ENCODE data around the gene NR1I2.

NR1I2 gene

DNA sequence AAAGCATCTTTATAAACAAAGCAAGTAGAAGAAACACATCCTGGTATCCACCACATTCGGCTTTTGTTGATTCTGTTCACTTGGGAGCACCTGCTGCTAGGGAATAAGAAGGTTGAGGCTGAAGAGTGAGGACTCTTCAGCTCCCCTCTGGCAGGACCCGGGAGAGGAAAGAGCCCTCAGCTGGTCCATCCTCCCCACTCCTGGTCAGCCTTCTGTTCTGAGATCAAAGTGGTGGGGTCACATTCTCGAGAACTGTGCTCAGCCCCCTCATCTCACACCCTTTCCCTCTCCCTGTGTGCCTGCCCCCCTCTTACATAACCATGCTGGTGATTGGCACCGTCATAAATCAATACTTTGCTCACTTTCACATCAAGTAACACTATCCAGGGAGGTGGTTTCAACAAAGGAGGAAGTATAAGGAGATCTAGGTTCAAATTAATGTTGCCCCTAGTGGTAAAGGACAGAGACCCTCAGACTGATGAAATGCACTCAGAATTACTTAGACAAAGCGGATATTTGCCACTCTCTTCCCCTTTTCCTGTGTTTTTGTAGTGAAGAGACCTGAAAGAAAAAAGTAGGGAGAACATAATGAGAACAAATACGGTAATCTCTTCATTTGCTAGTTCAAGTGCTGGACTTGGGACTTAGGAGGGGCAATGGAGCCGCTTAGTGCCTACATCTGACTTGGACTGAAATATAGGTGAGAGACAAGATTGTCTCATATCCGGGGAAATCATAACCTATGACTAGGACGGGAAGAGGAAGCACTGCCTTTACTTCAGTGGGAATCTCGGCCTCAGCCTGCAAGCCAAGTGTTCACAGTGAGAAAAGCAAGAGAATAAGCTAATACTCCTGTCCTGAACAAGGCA, at the start of gene NR1I2:
Gene NR1I2, plus strand, starts transcription at position 772 of the 869 bp plus-strand sequence.
- no peak for DNase-seq

DNA sequence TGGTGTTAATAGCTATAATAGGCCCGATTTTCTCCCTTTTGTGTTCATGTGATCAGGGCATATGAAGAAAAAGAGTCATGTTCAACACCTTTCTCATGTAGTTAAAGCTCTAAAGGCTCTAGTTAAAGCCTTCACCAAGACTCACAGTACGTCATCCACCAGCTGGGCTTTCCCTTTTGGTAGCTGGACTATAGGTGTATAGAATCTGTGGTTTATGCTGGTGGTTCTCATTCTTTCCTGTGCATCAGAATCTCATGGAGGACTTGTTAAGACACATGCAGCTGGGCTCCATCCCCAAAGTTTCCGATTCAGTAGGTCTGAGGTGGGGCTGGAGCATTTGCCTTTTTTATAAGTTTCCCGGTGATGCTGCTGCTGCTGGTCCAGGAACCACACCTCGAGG, 48.1 kb upstream of the NR1I2 start:
- DNase-seq, result no peak

DNA sequence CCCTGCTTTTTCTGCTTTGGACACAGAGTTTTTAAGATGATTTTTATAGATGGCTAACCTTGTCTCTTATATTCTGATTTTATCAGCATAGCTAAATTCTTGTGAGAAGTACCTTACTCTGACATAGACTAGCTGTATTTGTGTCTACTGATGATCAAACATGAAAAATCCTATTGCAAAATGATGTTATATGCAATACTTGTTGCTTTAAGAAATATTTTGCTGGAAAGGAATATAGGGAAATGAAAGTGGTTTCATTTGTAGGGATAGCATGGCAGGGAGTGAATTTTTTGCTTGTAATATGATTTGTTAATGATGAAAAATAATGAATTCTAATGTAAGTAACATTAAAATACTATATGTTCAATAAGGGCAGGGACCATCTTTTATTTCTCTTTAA, 43.2 kb upstream of the NR1I2 start:
- DNase-seq, result no peak

DNA sequence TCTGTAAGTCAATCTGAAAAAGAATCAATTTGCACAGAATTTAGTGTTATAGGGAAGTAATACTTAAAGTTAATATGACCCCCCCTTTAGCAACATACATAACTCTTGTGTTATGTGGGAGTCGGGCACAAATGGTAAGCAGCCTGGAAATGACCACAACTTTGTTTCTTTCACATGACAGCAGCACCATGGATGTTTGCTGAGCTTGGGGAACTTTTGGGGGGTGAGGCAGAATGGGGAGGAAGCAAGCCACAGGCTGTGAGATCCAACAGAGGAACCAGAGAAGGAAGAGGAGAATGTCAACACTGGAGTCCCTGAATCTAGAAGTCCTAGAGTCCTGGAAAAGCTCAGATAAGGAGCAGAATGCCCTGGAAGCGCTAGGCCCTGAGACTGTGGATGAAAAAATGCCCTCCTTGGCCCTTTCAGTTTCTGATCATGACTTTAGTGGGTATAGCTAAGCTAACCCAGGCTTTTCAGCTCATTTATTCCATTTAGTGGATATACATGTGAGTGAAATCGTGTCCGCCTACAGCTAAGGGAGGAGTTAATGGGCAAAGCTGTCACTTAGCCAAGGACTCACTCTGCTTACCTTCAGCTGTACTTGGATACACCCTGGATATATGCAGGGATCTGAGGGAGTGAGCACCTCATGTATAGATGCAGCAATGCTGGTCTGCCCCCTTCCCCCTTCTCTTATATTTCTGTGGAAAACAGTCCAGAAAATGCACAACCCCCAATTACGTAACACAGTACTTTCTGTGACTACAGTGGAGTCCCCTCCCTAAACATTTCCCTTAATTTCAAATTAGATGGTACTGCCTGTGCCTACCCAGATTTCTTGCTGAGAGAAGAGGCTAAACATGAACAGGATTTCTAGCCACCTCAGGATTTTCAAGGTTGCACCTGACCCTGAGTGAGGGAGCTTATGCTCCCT, 40.0 kb upstream of the NR1I2 start:
- DNase-seq, result no peak

DNA sequence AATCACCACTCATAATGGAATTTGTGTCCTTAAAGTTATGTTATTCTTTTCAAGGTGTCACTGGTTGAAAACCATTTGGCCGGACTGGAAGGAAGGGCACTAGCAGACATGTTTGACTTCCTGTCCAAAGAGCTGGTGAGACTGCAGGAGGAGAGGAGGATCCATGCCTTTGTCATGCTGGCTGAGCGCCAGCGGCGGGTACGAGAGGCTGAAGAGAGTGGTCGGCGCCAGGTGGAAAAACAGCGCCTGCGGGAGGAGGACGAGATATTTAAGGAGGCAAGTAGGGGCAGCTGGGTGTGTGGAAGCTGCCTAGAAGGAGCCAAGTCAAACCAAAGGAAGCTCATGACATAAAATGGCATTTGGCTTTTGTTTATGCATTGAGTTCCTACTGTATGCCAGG, 38.0 kb upstream of the NR1I2 start:
- DNase-seq, result no peak

DNA sequence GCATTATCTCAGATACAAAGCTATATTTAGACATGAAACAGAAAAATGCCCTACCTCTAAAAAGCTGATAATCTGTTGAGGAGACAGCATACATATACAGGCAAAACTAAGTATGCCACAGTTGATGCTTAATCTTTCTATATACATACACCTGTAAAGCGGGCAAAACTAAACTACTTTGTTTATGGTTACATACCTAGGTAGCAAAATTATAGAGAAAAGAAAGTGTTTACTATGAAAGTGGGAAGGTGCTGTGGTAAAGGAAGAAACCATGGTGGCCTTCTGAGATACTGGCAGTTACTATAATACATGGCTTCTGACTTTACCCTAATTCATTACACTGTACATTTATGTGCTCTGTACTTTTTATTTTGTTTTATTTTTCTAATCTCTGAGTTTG, 36.0 kb upstream of the NR1I2 start:
- DNase-seq, result no peak

DNA sequence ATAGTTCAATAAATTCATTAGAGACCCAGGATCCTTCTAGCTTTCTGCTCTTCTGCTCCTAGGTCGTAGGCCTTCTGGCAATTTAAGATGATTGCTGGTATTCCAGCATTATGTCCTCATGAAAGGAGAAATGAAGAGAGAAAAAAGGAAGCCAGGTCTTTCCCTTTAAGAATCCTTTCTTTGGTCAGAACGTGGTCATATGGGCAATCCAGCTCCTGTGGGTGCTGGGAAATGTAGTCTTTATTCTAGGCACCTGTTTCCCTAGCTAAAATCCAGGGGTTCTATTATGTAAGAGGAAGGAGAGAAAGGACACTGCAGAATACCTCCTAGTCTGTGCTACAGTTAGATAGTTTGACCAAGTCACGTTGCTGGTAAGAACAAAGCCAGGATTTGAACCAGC, 35.5 kb upstream of the NR1I2 start:
- DNase-seq, result no peak

DNA sequence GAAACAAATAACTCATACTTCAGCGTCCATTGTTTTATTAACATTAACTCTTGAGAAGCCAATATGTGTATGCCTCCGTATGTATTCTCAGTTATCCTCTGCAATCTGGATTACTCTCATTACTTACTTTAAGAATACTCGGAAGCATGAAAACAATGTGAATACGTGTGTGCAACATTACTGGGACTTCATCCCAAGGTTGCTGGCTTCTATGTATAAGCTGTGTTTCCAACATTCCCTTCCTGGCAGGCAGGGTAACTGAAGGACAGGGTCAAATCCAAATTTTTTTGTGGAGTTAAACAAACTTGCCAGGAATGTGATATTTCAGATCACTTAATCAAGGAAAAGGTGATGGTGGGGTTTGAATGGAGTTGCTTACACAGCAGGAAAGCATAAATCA, 34.5 kb upstream of the NR1I2 start:
- no peak for DNase-seq

DNA sequence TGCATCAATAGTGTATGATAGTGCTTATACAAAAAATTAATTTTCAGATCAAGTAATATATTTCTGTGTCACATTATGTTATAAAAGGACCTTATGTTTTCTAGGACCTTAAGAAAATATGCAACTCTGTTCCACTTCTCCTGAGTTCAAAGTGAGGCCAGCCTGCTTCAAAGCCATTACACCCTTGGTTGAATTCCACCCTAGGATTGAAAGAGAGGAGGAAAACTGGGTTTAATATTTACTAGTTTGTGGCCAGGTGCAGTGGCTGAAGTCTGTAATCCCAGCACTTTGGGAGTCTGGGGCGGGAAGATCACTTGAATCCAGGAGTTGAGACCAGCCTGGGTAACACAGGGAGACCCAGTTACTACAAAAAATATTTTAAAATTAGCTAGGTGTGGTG, 32.9 kb upstream of the NR1I2 start:
- DNase-seq, result no peak

DNA sequence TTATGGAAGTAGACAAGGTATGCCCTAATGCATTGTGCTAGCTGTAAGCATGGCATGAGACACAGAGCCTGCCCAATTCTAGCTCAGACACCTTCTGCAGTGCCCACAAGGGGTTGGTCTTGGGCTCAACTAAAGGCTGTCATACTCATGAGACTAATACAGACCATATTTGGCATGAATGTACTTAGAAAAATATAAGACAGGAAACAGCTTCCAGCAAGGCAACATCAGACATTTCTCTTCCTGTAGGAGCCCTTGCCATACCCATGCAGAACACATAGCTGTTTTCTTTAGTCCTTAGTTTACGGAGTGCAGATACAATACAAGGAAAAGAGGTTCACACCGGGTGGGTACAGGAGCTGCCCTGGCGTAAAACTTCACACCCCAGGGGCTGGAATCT, 30.5 kb upstream of the NR1I2 start:
- DNase-seq, result no peak

DNA sequence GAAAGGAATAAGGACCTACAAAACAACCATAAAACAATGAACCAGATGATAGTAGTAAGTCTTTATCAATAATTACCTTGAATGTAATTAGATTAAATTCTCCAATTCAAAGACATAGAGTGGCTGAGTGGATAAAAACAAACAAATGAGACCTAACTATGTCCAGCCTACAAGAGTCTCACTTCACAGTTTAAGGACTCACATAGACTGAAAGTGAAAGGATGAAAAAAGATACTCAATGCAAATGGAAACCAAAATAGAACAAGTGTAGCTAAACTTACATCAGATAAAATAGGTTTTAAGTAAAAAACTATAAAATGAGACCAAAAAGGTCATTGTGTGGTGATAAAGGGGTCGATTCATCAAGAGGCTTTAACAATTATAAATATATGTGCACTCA, 21.9 kb upstream of the NR1I2 start:
- no peak for DNase-seq

DNA sequence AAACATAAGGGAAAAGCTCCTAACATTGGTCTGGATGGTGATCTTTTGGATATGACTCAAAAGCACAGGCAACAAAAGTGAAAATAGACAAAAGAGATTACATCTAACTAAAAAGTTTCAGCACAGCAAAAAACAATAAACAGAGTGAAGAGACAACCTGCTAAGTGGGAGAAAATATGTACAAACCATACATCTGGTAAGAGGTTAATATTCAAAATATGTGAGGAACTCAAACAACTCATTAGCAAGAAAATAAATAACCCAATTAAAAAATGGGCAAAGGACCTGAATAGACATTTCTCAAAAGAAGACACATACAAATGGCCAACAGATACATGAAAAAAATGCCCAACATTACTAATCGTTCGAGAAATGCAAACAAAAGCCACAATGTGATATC, 19.0 kb upstream of the NR1I2 start:
- no peak for DNase-seq

DNA sequence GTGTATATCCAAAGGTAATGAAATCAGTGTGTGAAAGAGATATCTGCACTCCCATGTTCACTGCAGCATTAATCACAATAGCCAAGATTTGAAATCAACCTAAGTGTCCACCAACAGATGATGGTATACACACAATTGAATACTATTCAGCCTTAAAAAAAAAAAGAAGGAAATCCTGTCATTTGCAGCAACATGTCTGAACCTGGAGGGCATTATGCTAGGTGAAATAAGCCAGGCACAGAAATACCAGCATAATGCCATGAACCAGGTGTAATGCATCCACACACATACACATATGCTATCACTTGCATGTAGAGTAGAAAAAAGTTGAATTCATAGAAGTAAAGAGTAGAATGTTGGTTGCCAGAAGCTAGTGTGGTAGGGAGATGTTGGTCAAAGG, 18.4 kb upstream of the NR1I2 start:
- no peak for DNase-seq

DNA sequence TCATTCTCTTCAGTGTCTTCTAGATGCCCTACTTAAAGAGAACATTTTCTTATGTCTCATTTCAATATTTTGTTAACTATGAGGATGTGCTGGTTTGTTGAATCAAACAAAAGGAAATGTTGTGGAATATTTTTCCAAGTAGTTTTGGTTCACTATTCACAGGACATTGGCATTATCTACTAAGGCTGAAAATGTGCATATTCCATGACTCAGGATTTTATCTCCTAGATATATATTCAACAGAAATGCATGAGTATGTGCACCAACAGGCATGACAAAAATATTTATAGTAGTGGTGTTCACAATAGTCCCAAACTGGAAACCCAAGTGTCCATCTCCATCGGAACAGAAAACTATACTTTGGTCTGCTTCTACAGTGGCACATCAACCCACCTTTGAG, 16.7 kb upstream of the NR1I2 start:
- DNase-seq, result no peak

DNA sequence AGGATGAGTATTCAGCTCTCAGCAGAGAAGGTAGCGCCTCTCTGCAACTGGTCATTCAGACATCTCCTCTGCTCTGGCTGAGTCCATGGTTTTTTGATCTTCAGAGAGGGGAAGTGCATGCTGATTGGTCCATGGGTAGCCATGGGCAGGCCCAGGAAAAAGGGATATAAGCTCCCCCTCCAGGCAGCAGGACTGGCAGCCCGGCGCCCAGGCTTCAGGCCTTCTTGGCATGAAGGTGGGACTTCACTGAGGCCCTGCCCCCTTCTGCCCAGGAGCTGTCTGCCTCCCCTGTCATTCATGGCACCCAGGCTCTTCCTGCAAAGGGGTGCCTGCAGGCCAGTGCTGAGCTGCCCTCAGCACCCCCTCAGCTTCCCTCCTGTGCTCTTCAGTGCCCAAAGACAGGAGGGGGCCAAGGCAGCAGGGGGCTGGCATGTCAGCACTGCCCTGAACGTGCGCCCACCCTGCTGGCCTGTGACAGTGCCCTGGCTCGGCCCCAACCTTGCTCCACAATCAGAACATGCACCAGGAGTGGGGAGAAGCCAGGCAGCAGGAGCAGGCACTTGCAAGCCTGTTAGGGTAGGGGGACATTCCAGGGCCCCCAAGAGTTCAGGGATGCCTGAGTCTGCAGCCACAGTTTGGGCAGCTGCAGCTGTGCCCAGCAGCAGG, 13.8 kb upstream of the NR1I2 start:
- no peak for DNase-seq

DNA sequence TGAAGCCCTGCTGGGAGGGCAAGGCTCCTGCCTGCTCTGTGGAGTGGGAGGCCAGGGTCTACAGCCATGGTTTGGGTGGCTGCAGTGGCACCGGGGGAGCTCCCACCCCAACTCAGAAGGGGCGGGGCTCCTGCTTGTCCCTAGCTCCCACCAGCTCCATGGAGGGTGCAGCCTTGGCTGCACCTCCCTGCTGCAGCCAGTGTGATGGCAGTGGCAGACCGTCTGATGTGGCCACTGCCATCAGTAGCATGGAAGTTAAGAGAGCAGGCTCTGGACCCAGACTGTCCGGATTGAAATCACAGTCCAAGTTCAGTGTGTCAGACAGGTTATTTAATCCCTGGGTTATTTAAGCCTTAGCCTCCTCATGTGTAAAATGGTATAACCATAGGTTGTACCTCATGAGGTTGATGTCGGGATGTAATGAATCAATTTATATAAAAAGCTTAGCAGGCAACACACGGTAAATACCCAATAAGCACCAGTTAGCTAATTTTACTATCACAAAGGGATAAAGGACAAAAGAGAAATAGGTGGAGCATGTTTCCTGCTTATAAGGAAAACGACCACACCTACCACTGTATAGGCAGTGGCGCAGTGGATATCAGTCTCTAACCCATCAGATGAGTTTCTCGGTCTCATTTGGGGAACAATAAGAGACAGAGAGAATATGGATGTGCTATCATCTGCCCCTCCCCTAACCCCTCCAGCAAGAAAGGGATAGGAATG, 13.1 kb upstream of the NR1I2 start:
- DNase-seq, result no peak

DNA sequence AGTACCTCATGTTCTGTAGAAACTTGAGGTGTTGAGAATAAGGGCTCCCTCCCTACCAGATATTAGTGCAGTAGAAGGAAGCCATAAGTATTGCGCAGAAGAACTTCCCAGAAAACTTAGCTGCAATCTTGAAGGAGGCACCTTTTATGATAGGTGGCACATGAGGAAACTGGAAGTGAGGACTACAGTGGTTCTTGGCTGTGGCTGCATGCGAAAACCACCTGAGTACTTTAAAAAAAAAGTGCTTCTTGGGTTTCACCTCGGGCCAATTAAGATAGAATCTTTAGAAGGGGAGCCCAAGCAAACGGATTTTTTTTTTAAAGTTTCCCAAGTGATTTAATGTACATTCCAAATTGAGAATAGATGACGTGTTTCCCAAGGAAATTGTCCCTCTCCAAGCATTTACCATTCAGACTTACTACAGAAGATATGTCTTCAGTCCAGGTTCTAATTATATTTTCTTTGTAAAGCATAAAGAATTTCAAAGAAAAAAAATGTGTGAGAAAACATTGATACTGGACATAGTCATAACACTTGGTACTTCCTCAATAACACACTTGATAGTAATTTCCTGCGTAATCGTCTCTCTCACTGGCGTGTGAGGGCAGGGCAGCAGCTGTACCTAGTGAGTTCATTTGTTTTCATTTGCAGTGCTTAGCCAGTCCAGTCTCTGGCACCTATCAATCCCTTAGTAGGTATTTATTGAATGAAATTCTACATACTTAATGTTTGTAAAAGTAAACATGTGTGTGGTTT, 12.3 kb upstream of the NR1I2 start:
- no peak for DNase-seq

DNA sequence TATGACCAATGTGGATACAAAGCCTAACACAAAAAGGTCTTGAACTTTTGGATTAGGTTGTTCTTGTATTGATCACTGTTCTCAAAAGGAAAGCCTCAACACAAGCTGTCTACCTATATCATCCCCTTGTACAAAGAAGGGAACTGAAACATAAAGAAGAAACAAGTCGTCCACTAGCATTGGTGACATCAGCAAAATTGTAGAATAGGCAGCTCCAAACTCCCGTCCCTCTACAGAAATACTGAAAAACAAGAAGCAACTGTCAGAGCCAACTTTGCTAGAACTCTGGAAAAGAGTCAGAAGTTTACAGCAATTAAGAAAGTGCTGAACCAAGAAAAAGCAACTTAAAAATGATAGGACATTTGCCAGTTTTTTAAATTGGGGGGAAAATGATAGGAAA, 7.5 kb upstream of the NR1I2 start:
- no peak for DNase-seq

DNA sequence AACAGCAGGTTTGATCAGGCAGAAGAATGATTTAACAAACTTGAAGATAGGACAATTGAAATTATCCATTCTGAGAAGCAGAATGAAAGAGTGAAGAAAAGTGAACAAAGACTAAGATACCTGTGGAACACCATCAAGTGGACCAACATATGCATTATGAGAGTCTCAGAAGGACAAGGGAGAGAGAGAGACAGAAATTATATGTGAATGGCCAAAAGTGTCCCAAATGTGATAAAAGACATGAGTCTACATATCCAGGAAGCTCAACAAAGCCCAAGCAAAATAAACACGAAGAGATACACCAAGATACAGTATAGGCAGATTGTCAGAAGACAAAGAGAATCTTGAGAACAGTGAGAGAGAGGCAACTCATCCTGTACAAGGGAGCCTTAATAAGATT, 5.6 kb upstream of the NR1I2 start:
- DNase-seq, result no peak

DNA sequence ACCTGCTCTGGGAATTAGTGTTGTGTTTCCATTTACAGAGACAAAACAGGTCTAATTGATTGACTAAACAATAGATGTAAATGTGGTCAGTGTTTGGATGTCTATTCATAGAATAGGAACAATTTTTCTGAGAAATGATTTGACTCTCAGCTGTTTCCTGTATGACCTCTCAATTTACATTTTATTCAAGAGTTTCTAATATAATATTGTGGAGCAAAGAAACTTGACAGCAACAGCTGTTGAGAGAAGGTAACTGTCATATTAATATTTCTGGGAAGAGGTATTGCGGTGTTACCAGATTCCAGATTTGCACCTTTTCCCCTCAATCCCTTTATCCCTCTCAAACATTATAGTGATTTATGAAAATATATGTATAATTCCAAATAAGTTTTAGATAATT, 3.7 kb upstream of the NR1I2 start:
- DNase-seq, result no peak

DNA sequence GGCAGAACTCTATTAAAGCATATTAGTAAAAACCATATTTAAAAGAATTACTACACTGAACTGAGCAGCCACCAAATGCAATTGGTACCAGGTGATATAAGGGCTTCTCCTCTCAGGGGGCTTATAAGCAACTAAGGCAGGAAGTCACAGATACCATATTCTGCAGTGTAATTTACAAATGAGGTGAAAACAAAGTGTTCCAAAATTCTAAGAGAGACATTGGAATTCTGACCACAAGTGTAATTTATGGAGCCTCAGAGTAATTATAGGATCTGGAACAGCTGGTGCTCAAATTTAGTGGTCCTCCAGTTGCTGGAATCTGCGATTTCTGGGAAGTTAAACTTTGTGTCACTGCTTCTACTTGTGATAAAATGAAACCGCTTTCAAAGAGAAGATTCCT, 3.1 kb upstream of the NR1I2 start:
- DNase-seq, result no peak

DNA sequence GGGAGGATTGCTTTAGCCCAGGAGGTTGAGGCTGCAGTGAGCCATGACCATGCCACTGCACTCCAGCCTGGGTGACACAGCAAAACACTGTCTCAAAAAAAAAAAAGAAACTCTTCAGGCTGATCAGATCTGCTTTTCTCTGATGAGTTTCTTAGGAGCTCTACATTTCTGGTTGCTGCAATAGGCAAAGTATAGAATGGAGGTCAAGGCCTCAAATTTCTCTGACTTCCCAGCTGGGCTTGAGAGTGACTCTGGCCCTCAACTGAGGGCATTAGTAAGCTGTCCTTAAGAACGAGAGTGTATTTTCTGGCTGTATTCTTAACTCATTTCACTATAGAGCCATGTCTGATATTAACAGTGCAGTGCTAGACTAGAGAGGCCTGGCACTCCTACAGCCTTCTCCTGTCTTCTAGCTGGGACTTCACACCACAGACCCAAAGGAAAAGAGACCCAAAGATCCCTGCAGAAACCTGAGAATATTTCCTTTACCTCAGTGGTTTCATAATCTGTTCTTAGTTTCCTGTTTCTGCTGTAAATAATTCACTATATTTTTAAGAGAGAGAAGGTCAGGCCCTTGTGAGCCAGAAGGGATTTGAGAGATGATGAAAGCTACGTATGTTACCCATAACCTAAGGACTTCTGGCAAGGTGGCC, 2.0 kb upstream of the NR1I2 start:
- DNase-seq, result no peak
